Stimulated activated CD8-positive, alpha-beta memory T cell treated with anti-CD3 and anti-CD28 coated beads, Interleukin-15, amount 100 ng/mL, for 48 hours (primary cell): ENCODE data around the gene RPL41.
A peak's percentile ranks its signal among the peaks of the same experiment; 100 is the strongest.

Source experiments
- DNase-seq, 2 donors: peaks; one replicate each; pipeline ENCODE4 v3.0.0-alpha.2; 2020; ENCODE audit warnings: low read depth in 2 of 2

The RPL41 gene

DNA sequence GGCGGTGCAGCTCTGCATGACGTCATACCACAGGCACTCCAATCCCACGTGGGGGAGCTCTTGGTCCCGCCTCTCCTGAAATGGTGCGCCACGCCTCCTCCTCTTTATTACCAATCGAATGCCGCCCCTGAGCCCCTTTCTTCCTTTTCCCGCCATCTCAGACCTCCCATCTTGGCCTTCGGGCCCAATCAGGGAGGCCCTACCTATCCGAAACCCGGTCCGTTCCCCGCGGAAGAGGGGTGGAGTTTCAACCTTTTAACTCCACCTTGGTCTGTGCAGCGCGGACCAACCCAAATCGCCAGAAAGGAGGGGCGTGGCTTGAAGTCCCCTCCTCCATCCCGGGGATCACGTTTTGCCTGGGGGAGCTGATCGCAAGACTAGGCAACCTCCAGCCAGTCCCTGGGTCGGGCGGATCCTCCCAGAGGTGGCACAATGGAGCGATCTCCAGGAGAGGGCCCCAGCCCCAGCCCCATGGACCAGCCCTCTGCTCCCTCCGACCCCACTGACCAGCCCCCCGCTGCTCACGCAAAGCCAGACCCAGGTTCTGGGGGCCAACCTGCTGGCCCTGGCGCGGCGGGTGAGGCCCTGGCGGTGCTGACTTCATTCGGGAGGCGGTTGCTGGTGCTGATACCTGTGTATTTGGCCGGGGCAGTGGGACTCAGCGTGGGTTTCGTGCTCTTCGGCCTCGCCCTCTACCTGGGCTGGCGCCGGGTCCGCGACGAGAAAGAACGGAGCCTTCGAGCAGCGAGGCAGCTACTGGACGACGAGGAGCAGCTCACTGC, 11.6 kb downstream of the RPL41 start, which contains the start of gene ESYT1:
TSS of gene ESYT1 (plus strand) at position 380 of the 782 bp plus-strand sequence. CDS start at position 433, 53 bp downstream.
- peak; percentile 95 to 97 for DNase-seq

DNA sequence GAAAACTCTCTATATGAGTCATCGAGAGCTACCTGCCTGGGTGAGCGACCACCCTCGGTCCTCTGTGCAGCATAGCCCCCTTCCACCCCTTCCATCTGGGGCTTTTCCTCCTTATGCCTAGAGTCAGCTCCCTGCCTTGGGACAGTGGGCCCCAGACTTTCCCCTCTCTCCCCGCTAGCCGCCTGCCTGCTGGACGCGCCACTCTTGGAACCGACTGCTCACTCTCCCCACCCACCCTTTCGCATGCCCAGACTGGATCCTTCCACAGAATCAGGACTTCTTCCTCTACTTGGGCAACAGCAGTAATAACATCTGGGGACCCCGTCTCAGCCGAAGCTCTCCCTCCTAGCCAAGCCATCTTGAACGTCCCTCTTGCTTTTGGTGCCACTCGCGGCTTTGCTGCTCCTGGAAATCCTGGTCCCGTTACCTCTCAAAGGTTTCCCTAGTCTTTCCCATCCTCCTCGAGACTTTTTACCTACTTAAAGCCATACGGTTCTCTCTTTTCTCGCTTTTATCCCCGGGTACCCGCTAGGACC, 12.3 kb downstream of the RPL41 start:
- no peak for DNase-seq

DNA sequence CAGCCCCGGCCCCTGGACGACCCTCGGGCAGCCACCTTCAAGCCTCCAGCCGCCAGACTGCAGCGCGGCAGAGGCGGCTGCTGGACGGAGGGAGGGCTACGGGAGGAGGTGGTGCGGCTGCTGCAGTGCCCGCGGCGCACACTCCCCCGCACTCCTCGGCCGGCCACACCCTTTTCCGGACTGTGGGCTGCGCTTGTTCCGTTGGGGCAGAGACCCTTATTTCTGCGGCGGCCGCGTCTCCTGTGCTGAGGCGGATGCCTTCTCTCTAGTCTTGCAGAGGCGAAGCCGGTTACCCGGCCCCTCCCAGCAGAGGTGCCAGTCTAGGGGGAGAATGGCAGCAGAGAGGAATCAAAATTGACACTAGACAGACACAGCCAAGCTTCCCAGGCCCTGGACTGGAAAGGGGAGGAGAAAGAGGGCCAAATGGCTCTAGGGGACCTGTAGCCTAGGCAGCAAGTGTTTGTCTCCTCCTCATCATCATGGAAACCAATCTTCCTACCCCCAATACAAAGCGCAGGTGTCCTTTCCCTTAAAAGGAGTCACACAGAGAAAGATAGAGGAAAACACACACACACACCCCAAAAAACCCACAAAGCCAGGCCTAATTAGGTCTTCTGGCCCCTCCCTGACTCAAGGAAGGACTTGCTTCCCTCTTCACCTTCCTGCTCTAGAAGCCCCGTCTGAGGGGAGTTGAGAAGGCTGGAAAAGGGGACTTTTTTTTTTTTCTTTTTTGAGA, 12.9 kb downstream of the RPL41 start:
- peak; percentile 74 to 81 for DNase-seq

DNA sequence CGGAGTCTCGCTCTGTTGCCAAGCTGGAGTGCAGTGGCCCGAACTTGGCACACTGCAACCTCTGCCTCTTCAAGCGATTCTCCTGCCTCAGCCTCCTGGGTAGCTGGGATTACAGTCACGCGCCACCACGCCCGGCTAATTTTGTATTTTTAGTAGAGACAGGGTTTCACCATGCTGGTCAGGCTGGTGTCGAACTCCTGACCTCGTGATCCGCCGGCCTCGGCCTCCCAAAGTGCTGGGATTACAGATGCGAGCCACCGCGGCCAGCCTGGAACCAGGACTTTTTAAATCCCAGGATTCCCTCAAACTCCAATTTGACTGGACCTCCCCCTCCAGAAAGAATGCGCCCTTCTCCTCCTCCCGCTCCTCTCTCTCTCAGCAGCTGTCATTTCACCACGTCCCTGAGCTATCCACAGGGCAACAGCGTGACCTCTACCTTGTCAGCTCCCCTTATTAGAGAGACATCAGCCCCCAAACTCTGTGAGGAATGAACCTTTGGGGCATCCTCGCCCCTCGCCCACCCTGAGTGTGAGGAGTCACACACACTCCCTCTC, 13.6 kb downstream of the RPL41 start:
- no peak for DNase-seq

DNA sequence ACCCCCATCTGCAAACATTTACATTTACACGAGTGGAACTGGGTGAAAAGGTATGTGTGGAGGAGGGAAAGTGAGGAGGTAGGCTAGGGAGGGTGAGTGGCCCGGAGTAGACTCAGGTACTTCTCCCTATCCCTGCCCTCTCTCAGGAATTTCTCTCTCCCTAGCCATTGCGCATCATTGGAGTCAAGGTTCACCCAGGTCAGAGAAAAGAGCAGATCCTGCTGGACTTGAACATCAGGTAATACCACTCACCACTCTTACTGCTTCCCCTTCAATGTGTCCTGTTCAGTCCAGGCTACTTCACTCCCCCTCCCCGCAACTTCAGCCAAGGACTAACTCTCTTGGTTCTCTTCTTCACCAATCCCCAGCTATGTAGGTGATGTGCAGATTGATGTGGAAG, 14.4 kb downstream of the RPL41 start:
- no peak for DNase-seq

DNA sequence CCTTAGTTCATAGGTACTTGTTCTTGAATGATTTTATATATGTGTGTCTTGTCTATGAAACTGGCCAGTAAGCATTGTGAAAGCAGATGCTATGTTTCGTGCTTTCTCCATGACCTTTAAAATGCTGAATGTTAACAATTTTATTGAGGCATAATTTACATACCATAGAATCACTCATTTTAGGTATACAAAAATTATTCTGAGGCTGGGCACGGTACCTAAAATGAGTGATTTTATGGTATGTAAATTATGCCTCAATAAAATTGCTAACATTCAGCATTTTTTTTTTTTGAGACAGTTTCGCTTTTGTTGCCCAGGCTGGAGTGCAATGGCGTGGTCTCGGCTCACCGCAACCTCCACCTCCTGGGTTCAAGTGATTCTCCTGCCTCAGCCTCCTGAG, 18.5 kb downstream of the RPL41 start:
- DNase-seq: no peak

DNA sequence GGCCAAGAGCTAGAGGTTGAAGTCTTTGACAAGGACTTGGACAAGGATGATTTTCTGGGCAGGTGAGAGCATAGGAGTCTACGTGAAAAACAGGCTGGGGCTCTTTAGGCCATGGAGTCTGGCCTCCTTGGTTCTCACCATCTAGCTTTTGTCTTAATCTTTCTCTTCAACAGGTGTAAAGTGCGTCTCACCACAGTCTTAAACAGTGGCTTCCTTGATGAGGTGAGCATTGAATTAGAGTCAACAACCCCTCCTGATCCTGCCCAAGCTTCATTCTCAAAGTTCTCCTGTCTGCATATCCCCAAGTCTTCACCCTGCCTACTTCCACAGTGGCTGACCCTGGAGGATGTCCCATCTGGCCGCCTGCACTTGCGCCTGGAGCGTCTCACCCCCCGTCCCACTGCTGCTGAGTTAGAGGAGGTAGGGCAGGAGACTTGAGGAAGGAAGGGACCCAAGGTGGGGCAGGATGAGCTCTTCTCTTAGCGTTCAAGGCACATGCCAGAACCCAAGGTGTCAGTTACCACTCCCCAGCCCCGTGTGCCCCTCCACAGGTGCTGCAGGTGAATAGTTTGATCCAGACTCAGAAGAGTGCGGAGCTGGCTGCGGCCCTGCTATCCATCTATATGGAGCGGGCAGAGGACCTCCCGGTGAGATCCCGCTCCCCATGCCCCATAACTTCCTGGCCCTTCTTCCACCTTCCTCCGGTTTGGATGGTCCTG, 21.6 kb downstream of the RPL41 start:
- DNase-seq: no peak

DNA sequence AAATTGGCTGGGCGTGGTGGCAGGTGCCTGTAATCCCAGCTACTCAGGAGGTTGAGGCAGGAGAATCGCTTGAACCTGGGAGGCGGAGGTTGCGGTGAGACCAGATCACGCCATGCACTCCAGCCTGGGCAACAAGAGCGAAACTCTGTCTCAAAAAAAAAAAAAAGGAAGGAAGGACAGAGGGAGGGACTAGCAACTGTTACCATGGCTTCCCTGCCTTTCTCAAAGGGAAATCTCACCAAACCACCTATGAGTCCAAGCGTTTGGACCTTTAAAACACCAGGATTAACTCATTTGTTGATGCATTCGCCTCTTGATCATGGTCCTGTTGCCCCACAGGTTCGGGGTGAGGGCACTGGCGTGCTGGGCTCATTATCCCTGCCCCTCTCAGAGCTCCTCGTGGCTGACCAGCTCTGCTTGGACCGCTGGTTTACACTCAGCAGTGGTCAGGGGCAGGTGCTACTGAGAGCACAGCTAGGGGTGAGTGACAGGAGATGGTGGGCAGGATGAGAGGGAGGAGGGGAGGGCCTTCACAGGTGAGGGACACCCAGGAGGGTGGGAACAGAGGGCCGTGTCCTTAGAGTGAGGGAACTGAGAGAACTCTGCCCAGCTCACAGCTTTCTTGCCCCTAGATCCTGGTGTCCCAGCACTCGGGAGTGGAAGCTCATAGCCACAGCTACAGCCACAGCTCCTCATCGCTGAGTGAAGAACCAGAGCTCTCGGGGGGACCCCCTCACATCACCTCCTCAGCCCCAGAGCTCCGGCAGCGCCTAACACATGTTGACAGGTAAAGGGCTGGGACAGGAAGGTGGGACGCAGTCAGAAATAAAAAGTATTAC, 25.7 kb downstream of the RPL41 start:
- DNase-seq: no peak

DNA sequence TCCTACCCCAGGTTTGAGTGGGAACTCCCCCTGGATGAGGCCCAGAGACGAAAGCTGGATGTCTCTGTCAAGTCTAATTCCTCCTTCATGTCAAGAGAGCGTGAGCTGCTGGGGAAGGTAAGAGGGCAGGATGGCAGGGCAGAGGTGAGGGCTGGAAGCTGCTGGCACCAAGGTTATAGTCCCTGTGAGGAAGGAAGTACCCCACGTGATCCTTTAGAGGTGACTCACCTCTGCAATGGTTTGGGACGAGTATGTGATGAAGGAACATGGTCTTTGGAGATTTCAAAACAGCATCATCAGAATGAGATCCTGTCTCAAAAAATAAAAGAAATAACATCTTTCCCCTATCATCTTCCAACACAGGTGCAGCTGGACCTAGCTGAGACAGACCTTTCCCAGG, 26.8 kb downstream of the RPL41 start:
- DNase-seq: no peak

DNA sequence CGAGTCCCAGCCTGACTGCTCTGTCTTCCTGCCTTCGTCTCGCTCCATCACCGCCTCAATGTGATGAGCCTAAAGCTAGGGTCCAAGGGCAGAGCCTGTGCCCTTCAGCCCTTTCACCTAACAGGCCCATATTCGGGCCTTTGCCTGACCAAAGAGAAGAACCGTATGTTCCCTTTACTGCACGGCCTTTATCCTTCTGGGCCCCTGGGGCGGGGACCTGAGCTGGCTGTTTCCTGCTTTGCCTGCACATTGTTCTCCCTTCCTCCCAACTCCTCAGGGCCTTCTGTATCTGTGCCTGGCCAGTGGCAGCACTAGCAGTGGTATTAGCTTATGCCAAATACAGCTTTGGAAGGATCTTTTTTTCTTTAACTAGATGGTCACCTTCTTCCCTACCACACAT, 27.4 kb downstream of the RPL41 start:
- no peak for DNase-seq

DNA sequence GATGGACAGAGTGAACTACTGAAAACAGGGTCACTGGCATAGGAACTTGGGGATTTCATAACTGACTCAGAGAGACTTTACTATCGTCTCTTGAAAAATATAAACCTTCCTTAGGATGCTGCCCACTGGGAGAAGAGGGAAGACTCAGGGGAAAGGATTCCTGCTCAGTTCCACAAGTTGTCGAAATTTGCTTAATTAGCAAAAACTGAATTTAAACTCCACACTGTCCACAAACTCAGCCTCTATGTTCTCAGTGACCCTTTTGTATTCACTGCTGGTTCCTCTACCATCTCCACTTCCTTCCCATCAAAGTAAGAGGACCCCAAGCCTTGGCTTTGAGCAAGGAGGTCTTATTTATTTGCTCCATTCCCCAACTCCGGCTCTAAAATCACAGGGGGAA, 28.8 kb downstream of the RPL41 start:
- no peak for DNase-seq

DNA sequence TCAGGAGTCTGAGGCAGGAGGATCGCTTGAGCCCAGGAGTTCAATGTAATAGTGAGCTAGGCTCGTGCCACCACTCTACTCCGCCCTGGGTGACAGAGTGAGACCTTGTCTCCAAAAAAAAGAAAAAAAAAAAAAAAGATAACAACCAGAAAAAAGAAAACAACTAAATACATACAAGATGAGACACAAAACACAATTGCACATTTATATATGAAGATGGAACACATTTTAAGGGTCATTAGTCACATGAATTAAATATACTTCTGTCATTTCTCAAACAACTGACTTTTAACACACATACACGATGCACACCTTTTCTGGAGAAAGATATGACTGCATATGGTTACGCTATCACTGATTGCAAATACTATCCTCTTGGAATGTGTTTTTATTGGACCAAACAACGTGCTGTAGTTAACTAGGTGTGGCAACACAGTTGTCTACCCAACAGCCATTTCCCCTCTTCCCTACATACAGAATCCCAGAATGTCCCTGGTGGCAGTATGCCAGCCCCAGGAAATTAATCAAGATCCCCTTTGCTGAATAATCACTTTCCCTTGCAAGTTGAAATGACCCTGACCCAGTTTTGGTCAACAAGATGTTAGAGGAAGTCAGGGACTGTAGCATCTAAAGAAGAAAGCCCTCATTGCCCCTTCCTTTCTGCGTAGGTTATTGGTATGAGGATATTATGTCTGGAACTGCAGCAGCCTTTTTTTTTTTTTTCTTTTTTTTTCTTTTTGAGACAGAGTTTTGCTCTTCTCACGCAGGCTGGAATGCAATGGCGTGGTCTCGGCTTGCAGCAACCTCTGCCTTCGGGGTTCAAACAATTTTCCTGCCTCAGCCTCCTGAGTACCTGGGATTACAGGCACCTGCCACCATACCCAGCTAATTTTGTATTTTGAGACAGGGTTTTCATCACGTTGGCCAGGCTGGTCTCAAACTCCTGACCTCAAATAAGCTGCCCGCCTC, 30.3 kb downstream of the RPL41 start:
- no peak for DNase-seq

DNA sequence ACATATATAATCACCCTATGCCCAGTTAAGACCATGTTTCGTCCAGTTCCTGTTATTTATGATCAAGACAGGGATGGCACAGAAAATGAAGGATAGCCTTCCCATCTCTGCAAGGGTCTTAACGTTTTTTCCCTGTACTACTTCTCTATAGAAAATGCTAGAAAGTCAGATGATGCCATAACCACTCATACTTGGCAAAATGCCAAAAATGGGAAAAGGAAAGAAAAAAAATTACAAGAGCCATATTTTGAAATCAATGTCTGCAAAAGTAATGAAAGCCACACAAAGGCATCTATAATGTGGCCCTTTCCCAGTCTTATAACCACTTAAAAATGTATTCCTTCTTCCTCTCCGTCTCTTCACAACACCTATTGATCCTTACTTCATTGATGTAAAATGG, 34.1 kb downstream of the RPL41 start:
- DNase-seq: no peak

DNA sequence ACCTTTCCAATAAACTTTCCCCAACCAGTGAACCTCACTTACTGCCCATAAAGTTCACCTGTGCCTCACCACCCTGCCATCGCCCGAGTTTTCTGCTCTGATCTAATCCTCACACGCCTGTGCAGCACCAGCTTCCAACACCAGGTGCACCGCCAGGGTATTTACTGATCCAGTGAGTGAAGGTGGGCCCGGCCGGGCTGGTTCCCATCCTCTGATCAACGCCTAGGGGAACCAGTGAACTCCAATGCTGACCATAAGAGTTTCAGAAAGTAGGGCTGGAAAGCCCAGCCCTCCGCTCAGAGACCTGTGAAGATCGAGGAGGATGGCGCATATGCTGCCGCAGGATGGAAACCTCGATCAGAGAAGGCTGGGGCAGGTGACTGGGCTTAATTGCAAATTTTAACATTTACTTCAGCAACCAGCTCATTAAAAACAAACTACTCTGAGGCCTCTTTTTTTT, 35.3 kb downstream of the RPL41 start:
- peak; percentile 53 to 57 for DNase-seq

DNA sequence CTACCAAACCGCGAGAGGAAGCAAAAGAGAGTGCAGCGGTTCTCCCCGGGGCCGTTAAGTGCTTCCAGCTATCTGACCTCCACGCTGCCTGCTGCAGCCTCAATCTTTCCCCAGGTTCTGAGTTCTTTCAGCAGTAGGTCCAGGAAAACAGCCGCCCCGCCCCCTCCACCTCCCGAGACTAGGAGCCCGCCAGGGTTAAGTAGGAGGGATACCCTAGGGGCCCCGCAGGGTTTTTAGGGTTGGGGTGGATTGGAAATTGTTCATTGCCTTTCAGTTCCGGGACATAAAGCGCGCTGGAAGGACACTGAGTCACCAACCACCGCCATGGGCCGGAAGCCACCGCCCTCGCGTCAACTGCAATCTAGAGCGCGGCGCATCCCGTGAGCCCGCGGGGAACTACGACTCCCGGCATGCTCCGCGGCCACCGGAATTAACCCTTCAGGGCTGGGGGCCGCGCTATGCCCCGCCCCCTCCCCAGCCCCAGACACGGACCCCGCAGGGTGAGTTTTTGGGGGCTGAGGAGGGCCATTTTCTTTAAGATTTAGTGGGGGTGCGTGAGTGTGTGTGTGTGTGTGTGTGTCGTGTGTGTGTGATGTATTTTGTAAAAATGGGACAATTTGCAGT, 35.8 kb downstream of the RPL41 start, which contains the start of gene MYL6B:
TSS of gene MYL6B (plus strand) at position 456 of the 624 bp plus-strand sequence. CDS start 1,332 bp downstream, outside the sequence.
- peak; percentile 92 to 93 for DNase-seq

DNA sequence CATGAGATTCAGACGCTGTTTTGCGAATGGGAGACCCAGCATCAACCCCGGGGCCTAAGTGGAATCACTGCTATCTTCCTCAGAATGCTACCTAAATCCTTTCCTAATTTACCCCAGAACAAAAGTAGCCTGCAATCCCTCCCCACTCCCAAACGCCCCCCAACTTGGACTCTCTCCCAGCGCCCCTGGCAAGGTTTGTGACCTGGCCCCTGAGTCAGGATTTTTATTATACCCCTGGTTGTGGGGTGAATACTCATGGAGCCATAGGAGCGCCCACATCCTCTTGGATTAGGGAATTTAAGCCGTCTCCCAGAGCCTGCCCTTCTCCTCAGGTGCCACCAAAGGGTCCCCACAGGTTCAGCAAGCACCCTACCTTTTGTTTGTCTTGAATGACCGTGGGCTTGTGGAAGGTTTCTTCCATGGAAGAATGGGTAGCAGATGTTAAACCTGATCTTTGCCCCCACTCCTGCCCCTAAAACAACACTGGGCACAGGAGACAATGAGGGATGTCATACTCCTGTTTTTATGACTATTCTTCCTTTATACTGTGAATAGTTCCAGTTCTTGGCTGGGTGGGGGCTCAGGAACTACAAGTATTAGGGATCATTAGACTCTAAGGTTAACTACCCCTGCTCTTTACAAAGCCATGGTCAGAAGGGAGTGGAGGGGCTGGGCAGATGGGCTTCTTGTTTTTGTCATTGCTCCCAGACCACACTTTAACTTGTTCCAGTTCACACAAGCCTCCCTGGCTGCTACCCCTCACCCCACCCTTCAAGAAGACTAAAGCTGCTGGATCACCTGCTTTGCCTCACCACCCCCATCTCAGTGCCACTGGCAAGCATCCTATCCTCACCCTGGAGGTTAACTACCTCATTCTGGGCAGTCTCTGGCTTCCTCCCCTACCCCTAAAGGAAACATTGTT, 36.6 kb downstream of the RPL41 start:
- no peak for DNase-seq

DNA sequence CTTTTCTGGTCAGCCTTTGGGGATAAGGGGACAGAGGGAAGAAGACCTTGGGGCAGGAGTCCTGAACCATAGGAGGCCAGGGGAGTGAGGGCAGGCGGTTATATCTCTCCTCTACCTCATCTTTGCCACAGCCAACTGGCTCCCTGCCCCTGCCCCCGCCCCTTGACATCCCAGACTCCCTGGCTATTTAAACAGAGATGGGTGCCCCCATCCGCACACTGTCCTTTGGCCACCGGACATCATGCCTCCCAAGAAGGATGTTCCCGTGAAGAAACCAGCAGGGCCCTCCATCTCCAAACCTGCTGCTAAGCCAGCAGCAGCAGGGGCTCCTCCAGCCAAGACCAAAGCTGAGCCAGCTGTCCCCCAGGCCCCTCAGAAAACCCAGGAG, 37.2 kb downstream of the RPL41 start:
- DNase-seq: no peak

DNA sequence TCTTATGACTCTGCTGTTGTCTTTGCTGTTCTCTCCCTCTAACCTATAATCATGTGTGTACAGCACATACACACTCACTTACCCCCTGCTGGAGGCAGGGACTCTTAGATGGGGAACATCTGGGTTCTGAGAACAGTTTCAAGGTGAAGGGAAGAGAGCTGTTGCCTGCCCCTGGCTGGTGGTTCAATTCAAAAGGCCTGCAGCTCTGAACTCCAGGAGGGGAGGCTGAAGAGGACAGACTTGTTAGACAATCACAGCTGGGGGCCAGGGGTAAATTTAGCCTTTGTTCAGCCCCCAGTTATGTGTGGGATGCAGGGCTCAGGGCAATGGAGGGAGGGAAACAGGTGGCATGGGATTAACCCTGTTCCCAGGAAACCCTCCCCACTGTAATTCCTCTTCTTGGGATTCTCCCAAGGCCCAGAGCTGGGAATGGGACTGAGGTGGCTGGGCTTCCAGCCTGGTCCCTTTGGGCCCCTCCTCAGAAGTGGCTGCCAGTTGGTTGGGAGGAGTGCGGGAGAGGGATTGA, 37.9 kb downstream of the RPL41 start:
- DNase-seq: no peak
